GM21381 (cell line): ENCODE results near the gene GPX7.

Source experiments
- ATAC-seq: cut with Tn5 transposase; IDR thresholded peaks from one replicate; pipeline ENCODE4 v1.9.1; 2021; ENCODE audit warnings: mild to moderate bottlenecking, moderate library complexity; ENCODE audit not compliant: unreplicated experiment

GPX7 gene

GRCh38 chr1:52585474-52585873 is 16.7 kb upstream of the GPX7 start:
- ATAC-seq, result no peak

GRCh38 chr1:52588027-52588426 is 14.1 kb upstream of the GPX7 start:
- ATAC-seq, result no peak

GRCh38 chr1:52588535-52588934 is 13.6 kb upstream of the GPX7 start:
- no peak for ATAC-seq

- ATAC-seq, result no peak
Measured at GRCh38 chr1:52590266-52590665, 11.9 kb upstream of the GPX7 start.

GRCh38 chr1:52592637-52593323 is 9.4 kb upstream of the GPX7 start:
- ATAC-seq, result no peak

- no peak for ATAC-seq
Measured at GRCh38 chr1:52593495-52593894, 8.7 kb upstream of the GPX7 start.

GRCh38 chr1:52595061-52595460 is 7.1 kb upstream of the GPX7 start:
- ATAC-seq, result no peak

- no peak for ATAC-seq
Measured at GRCh38 chr1:52597912-52598311, 4.3 kb upstream of the GPX7 start.

GRCh38 chr1:52598729-52599128 is 3.4 kb upstream of the GPX7 start:
- no peak for ATAC-seq

GRCh38 chr1:52599236-52599635 is 2.9 kb upstream of the GPX7 start:
- ATAC-seq, result no peak

- no peak for ATAC-seq
Measured at GRCh38 chr1:52600533-52601179, 1.5 kb upstream of the GPX7 start.

- no peak for ATAC-seq
Measured at GRCh38 chr1:52601519-52601918, 652 bp upstream of the GPX7 start.

GRCh38 chr1:52602856-52603600 is 857 bp downstream of the GPX7 start:
- ATAC-seq, result no peak

- no peak for ATAC-seq
Measured at GRCh38 chr1:52603630-52604029, 1.5 kb downstream of the GPX7 start.

- ATAC-seq, result no peak
Measured at GRCh38 chr1:52604063-52604770, 2.0 kb downstream of the GPX7 start.

GRCh38 chr1:52613636-52614373 is 11.6 kb downstream of the GPX7 start:
- no peak for ATAC-seq

- no peak for ATAC-seq
Measured at GRCh38 chr1:52614671-52615070, 12.5 kb downstream of the GPX7 start.

- ATAC-seq, result no peak
Measured at GRCh38 chr1:52615489-52616042, 13.4 kb downstream of the GPX7 start.

GRCh38 chr1:52621950-52622349 is 19.8 kb downstream of the GPX7 start:
- no peak for ATAC-seq

GRCh38 chr1:52623812-52624211 is 21.6 kb downstream of the GPX7 start:
- ATAC-seq, result no peak
